CD4-positive, alpha-beta T cell treated with Interleukin-2 at 100 ng/mL for 4 hours (primary cell): ENCODE data around the gene ILF2.
"Not testable (repeated sequence)": the region's sequence is repeated elsewhere in the genome, so short reads cannot be mapped to it uniquely, and the experiment has no call there.

ENCODE experiments used
- DNase-seq: peaks from one replicate; pipeline ENCODE4 v3.0.0-alpha.2; 2020; ENCODE audit warnings: low spot score

ILF2 gene

GRCh38 chr1:153670859-153671627, at the start of gene ILF2:
Gene ILF2 (minus strand): TSS chr1:153670993. CDS start chr1:153670922, 71 bp downstream.
- DNase-seq: peak; percentile 99

GRCh38 chr1:153717330-153717729, 46.5 kb upstream of the ILF2 start:
- DNase-seq: no peak

GRCh38 chr1:153716211-153716610, 45.4 kb upstream of the ILF2 start:
- DNase-seq: not testable (repeated sequence)

GRCh38 chr1:153711026-153711425, 40.2 kb upstream of the ILF2 start:
- no peak for DNase-seq

- DNase-seq: no peak
Measured at GRCh38 chr1:153705484-153705883, 34.7 kb upstream of the ILF2 start.

- no peak for DNase-seq
Measured at GRCh38 chr1:153699768-153700167, 29.0 kb upstream of the ILF2 start.

- no peak for DNase-seq
Measured at GRCh38 chr1:153698923-153699714, 28.3 kb upstream of the ILF2 start.

GRCh38 chr1:153698020-153698922, 27.5 kb upstream of the ILF2 start:
- DNase-seq: no peak

GRCh38 chr1:153697191-153698019, 26.6 kb upstream of the ILF2 start:
- DNase-seq: no peak

- DNase-seq: no peak
Measured at GRCh38 chr1:153696741-153697140, 25.9 kb upstream of the ILF2 start.

GRCh38 chr1:153693466-153693865, 22.7 kb upstream of the ILF2 start:
- no peak for DNase-seq

- no peak for DNase-seq
Measured at GRCh38 chr1:153688736-153689328, 18.0 kb upstream of the ILF2 start.

- no peak for DNase-seq
Measured at GRCh38 chr1:153688276-153688675, 17.5 kb upstream of the ILF2 start.

- no peak for DNase-seq
Measured at GRCh38 chr1:153687346-153688125, 16.7 kb upstream of the ILF2 start.

GRCh38 chr1:153685544-153686340, 14.9 kb upstream of the ILF2 start:
- no peak for DNase-seq

GRCh38 chr1:153684892-153685291, 14.1 kb upstream of the ILF2 start:
- no peak for DNase-seq

GRCh38 chr1:153683854-153684253, 13.1 kb upstream of the ILF2 start:
- no peak for DNase-seq

- DNase-seq: no peak
Measured at GRCh38 chr1:153682730-153683129, 11.9 kb upstream of the ILF2 start.

- DNase-seq: no peak
Measured at GRCh38 chr1:153680120-153680403, 9.3 kb upstream of the ILF2 start.
